HG02938 (cell line): ENCODE data around the gene SAMD4B.
"Not testable (repeated sequence)": the region's sequence is repeated elsewhere in the genome, so short reads cannot be mapped to it uniquely, and the experiment has no call there.

ENCODE experiments used
- ATAC-seq: cut with Tn5 transposase; IDR thresholded peaks from one replicate; pipeline ENCODE4 v1.9.1; 2021; ENCODE audit warnings: mild to moderate bottlenecking, moderate library complexity; ENCODE audit not compliant: unreplicated experiment

Gene SAMD4B

GRCh38 chr19:39363901-39364457 is 21.8 kb downstream of the SAMD4B start:
- no peak for ATAC-seq

DNA sequence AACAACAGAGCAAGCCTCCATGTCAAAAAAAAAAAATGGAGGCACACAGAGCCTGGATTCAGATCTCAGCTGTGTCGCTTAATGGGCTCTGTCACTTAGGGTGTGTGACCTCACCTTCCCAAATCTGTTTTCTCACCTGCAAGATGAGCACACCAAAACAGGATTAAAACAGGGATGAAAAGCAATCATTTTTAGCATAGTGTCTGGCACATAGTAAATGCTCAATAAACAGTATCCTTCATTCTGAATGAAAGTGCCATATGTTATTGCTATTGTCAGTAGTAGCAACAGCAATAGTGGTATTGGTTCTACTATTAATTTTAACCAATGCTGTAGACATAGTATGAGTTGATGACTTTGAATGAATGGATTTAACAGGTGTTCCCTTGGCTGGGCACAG is 23.3 kb downstream of the SAMD4B start:
- ATAC-seq = no peak

DNA sequence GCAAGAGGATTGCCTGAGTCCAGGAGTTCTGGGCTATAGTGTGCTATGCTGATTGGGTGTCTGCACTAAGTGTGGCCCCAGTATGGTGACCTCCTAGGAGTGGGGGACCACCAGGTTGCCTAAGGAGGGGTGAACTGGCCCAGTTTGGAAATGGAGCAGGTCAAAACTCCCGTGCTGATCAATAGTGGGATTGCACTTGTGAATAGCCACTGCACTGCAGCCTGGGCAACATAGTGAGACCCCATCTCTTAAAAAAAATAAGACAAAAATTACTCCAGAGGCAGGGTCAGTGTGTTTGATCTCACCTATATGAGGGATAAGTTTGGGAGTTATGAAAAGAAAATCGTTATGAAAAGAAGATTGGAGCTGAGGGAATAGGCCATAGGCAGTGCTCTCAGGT is 27.0 kb downstream of the SAMD4B start:
- no peak for ATAC-seq

GRCh38 chr19:39370735-39371134 is 28.5 kb downstream of the SAMD4B start:
- no peak for ATAC-seq

- ATAC-seq = no peak
Measured at GRCh38 chr19:39372047-39372802, 30.0 kb downstream of the SAMD4B start.

DNA sequence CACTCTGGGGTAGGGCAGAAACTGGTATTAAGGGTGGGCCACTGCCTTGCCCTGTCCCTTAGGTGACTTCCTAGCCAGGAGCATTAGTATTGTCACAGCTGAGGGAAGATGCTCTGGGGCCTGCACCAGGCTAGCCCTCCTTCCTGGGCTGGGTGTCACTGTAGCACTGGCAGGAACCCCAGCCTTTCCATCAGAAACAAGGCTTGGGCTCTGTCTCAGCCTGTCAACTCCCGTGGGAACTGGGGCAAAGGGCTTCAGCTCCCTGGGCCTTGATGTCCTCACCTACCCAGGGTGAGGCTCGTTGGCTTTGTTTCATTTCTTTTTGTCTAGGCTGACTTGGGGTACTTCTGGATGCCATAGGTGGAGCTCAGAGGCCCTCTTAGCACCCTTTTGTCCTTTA is 30.7 kb downstream of the SAMD4B start:
- ATAC-seq = no peak

DNA sequence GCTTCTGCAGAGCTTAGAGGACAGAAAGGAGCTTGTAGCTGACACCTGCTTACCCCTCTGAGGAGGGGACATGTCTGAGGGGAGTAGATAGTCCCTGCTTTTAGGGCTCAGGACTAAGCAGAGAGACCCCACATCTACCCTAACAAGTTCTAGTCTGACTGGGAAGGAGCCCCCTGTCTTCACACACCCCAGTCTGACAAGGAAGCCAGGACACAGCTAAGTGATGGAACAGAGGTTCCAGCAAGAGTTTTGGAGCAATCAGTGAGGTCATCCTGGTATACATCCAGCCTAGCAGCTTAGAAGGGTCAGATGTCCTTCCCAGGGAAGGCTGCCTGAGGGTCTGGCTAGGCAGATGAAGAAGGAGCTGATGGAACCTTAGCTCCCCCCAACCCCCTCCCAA is 33.7 kb downstream of the SAMD4B start:
- no peak for ATAC-seq

DNA sequence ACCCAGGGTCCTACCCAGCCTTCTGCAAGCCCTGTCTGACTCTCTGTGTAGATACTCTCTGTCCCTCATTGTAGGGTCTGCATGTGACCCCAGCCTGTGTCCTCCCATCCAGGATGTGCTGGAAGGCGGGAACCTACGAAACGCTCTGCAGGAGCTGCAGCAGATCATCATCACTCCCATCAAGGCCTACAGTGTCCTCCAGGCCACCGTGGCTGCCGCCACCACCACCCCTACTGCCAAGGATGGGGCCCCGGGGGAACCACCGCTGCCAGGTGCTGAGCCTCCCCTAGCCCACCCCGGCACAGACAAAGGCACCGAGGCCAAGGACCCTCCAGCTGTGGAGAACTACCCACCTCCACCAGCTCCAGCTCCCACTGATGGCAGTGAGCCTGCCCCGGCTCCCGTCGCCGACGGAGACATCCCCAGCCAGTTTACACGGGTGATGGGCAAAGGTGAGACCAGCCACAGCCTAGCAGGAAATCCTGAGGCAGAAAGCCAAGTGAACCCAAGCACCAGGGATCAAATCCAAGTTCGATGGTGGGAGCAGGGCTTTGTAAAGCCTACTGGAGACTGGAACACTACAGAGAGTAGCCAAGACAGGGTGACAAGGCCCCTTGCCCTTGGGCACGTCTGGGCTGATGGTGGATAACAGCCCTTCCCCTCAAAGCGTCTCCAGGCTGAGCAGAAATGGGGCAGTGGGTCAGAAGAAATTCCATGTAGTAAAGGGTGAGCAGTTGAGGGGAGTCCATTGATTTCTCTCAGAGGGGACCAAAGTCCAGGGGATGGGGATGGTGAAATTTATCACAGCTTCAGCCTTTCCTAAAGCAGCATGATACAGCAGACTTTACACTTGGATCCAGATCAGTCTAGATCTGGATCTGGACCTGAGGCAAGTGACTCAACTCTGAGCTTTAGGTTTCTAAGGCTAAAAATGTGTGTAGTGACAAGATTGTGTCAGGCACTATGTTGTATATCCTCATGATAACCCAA is 35.4 kb downstream of the SAMD4B start:
- no peak for ATAC-seq

- not testable (repeated sequence) for ATAC-seq
Measured at GRCh38 chr19:39379366-39379765, 37.1 kb downstream of the SAMD4B start.

- no peak for ATAC-seq
Measured at GRCh38 chr19:39379865-39380396, 37.7 kb downstream of the SAMD4B start.

DNA sequence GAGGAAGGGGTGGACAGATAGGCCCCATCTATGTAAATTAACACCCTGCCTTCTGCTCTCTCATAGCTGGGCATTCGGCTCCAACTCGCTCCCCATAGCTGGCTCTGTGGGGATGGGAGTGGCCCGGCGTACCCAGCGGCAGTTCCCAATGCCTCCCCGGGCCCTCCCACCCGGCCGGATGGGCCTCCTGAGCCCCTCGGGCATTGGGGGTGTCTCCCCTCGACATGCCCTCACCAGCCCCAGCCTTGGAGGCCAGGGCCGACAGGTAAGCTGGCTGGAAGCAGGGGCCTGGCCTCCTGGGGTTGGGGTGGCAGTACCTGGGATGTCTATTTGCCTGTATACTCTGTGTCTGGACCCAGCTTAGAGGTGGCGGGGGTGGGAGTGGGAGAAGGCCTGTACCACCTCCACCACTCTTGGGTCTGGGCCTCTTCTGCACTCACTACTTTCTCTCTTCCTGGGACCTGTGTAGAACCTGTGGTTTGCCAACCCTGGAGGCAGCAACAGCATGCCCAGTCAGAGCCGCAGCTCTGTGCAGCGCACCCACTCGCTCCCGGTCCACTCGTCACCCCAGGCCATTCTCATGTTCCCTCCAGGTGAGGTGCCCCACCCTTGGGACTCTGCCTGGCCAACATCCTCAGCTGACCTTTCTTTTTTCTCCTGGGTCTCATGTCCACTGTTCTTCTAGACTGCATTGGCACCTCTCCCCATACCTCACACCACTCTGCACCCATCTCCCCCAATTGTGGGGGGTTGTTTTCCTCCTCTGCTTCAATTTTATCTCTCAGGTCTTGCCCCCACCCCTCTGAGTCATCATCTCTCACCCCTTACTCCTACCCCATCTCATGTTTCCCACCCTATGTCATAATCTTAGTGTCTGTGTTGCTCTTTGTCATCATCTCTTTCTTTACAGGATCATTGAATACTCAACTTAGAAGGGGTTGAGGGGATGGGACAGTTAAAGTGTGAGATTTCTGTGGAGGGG is 38.6 kb downstream of the SAMD4B start:
- ATAC-seq = no peak

GRCh38 chr19:39381910-39382611 is 39.8 kb downstream of the SAMD4B start:
- no peak for ATAC-seq

- no peak for ATAC-seq
Measured at GRCh38 chr19:39382991-39383828, 41.0 kb downstream of the SAMD4B start.

DNA sequence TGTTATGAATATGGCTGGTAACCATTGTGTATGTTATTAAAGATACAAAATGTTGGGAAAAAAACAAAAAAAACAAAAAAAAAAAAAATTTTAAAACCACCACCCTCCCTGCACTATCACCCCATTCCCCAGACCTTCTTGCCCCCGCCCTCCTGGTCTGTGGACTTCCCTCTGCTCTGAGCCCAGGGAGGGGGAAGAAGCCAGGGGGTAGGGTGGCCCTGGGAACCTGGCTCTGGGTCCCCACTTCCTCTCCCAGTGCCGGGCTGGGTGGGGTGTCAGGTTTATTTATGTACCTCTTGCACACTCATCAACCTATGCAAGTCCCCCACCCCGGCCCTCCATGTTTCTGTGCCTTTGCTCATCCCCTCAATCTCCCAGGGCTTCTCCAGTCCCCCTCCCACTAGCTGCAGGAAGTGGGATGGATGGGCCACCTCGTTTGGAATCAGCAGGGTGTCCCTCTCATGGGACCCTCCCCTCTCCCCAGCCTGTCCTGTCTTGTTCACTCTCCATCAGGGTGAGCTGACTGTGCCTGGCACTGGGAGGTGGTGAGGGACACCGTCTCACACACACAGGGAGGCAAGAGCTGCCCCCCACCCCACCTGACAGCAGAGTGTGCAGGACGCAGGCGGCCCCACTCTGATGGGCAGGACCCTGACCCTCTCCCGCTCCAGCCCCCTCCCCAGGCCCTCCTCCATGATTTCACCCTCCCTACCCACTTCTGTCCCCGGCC is 42.8 kb downstream of the SAMD4B start:
- ATAC-seq = no peak

- no peak for ATAC-seq
Measured at GRCh38 chr19:39385629-39386411, 43.6 kb downstream of the SAMD4B start.

DNA sequence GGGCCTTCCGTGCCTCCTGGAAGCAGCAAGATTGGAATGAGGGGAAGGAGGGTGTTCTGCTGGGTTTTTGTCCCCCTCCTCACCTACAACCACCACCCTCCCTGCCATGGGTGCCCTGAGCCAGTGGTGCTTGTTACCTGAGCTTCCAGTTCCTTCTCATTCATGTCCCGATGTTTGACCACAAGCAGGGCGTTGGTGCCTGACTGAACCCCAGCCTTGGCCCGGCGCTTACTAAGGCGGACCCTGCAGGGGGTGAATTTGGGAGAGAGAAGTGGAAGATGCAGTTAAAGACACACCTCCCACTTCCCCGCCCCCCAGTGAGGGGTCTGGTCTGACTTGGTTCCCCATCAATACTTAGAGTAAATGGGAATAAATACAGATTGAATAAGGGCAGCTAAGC is 44.3 kb downstream of the SAMD4B start:
- no peak for ATAC-seq

- no peak for ATAC-seq
Measured at GRCh38 chr19:39388657-39389056, 46.4 kb downstream of the SAMD4B start.
